Right lobe of liver (tissue), 6 donors: ENCODE results near the gene LPCAT1. TPM values are rescaled to one million over a fixed set of nuclear protein-coding genes. Genes with fewer than 3 reads are reported as not detected.
"Not testable (repeated sequence)": the region's sequence is repeated elsewhere in the genome, so short reads cannot be mapped to it uniquely, and the experiment has no call there.

Source experiments
- ATAC-seq, 4 donors: fragments of 200-7000 bp; cut with Tn5 transposase; one replicate each; pipeline ENCODE4 v1.9.1; 2020; ENCODE audit warnings: mild to moderate bottlenecking in 4 of 4, moderate library complexity in 4 of 4
- DNase-seq, 3 donors: peaks; one replicate each; pipeline ENCODE4 v3.0.0-alpha.2; 2020
- H3K27ac ChIP-seq, 3 donors: fragments of 200-600 bp; one replicate each; pipeline ENCODE4 v1.8.0; 2022
- H3K27me3 ChIP-seq, 2 donors: fragments of 200-600 bp; one replicate each; pipeline ENCODE4 v1.8.0; 2022
- H3K36me3 ChIP-seq, 4 donors: fragments of 200-600 bp; sonication (generic) in 1 of 4; one replicate each; pipeline versions ENCODE4 v1.5.1 to v1.8.0; 2017 to 2022; ENCODE audit warnings: control low read depth in 1 of 4
- H3K4me1 ChIP-seq, 4 donors: fragments of 200-600 bp; sonication (generic) in 1 of 4; one replicate each; pipeline versions ENCODE4 v1.5.1 to v1.8.0; 2017 to 2022; ENCODE audit warnings: control low read depth in 1 of 4
- H3K4me3 ChIP-seq, 3 donors: fragments of 200-600 bp; one replicate each; pipeline ENCODE4 v1.8.0; 2022
- H3K9me3 ChIP-seq, 4 donors: fragments of 200-600 bp; sonication (generic) in 1 of 4; one replicate each; pipeline versions ENCODE4 v1.5.1 to v1.8.0; 2017 to 2022; ENCODE audit warnings: control low read depth in 1 of 4
- CTCF ChIP-seq, 4 donors: fragments of 200-600 bp in 3 of 4; fragments of 450-650 bp in 1 of 4; IDR thresholded peaks; one replicate each; pipeline versions ENCODE4 v1.5.1 to v1.8.0; 2016 to 2022; ENCODE audit warnings: antibody characterized with exemption in 4 of 4, mild to moderate bottlenecking in 2 of 4
- POLR2A ChIP-seq: fragments of 450-650 bp; IDR thresholded peaks from one replicate; pipeline ENCODE4 v1.6.1; 2017; ENCODE audit warnings: antibody characterized with exemption, mild to moderate bottlenecking
- WGBS: methylation state at CpG from one replicate; pipeline ENCODE4 v1.1.6; 2018; ENCODE audit warnings: low coverage, low lambda C conversion rate; ENCODE audit not compliant: insufficient coverage; ENCODE audit errors: missing lambda C conversion rate; 5-methylcytosine and 5-hydroxymethylcytosine counted together
- intact Hi-C, 2 donors: fragments of 100-400 bp; cut with DNase I; formaldehyde crosslinking; loops; one replicate each; pipeline versions ENCODE4 v1.11.2 to v1.14.1; 2022
- total RNA-seq, 6 experiments: library from RNA; depleted of rRNA in 2 of 6; stranded (reverse); fragments of >200 nt in 2 of 6; fragmentation: NEBNext Ultra II Directional in 3 of 6; extraction: Animal tissue kit (Norgen Biotek cat#: 25700) in 3 of 6; gene quantifications; one replicate each; pipeline versions ENCODE4 v1.1.0 to v1.2.4, GENCODE V29; 2016 to 2023
- donor health status: DM: no; HTN: yes; CAD: no.
- donor health status: DM: no; HTN: no; CAD: no.
- donor health status: DM: no; HTN: no; CAD: no.
- donor health status: DM: no; HTN: yes; CAD: no.
- donor health status: DM: no; HTN: yes; CAD: no.

The LPCAT1 gene
- total RNA-seq, 6 experiments from 2014 or later = 6.9 to 38.6 (median 13.1) TPM

- no peaks in the 10 kb centered on the region for H3K4me1 ChIP-seq
- H3K4me3 ChIP-seq = no peak overlapping the region
- ATAC-seq (peak in 1 of 4 donors; percentile 6), DNase-seq (peak in 2 of 3 donors; percentile 20 to 55)
- intact Hi-C loops = no loop called here
- TF ChIP-seq CTCF (IDR thresholded peaks at IDR 0.05) (no peak), POLR2A (no peak)
- no peaks in the 10 kb centered on the region for H3K9me3 ChIP-seq
- no peaks in the 10 kb centered on the region for H3K36me3 ChIP-seq
- no peaks in the 10 kb centered on the region for H3K27me3 ChIP-seq
- H3K27ac ChIP-seq = peak overlapping the region; percentile 1 to 63 (median 57)
- 81% methylated on average over 8 of the region's 13 CpGs for WGBS
These were observed 45.3 kb downstream of the LPCAT1 start for GRCh38 chr5:1478271-1479035.

- 54% methylated on average over 14 of the region's 16 CpGs for WGBS
- TF ChIP-seq POLR2A (no peak), CTCF (IDR thresholded peaks at IDR 0.05) (no peak)
- Histone ChIP-seq H3K36me3 (no peaks in the 10 kb centered on the region), H3K9me3 (no peaks in the 10 kb centered on the region), H3K4me3 (no peak overlapping the region), H3K27me3 (no peaks in the 10 kb centered on the region), H3K4me1 (no peaks in the 10 kb centered on the region), H3K27ac (peak overlapping the region in 1 of 3 donors; percentile 29)
- intact Hi-C loops = no loop called here
- ATAC-seq (peak; percentile 48 to 63 (median 59)), DNase-seq (peak; percentile 68 to 84 (median 76))
These were observed 46.4 kb downstream of the LPCAT1 start for GRCh38 chr5:1477341-1477740.

GRCh38 chr5:1476967-1477310 is 46.8 kb downstream of the LPCAT1 start:
- no peaks in the 10 kb centered on the region for H3K9me3 ChIP-seq
- no peaks in the 10 kb centered on the region for H3K36me3 ChIP-seq
- TF ChIP-seq CTCF (IDR thresholded peaks at IDR 0.05) = no peak
- no peak for TF ChIP-seq POLR2A
- DNase-seq (peak in 1 of 3 donors; percentile 16), ATAC-seq (no peak)
- no peaks in the 10 kb centered on the region for H3K4me1 ChIP-seq
- H3K27ac ChIP-seq = peak overlapping the region in 1 of 3 donors; percentile 29
- H3K27me3 ChIP-seq = no peaks in the 10 kb centered on the region
- 75% methylated on average over 5 of the region's 11 CpGs for WGBS
- H3K4me3 ChIP-seq = no peak overlapping the region
- intact Hi-C loops = no loop called here

GRCh38 chr5:1476181-1476966 is 47.4 kb downstream of the LPCAT1 start:
- H3K4me1 ChIP-seq = no peaks in the 10 kb centered on the region

GRCh38 chr5:1475544-1475900 is 48.2 kb downstream of the LPCAT1 start:
- H3K27ac ChIP-seq, H3K4me3 ChIP-seq, H3K9me3 ChIP-seq, H3K36me3 ChIP-seq, ATAC-seq, H3K27me3 ChIP-seq, intact Hi-C loops, H3K4me1 ChIP-seq: not testable (repeated sequence)
- no CpG with 5 or more reads among the region's 17 CpGs for WGBS
- peak in 2 of 3 donors; percentile 25 to 40 for DNase-seq

More at GRCh38 chr5:1476181-1476966, 47.4 kb downstream of the LPCAT1 start:
- peak in 2 of 3 donors; percentile 24 to 54 for DNase-seq
- no peak for ATAC-seq
- intact Hi-C loops = no loop called here
- no peaks in the 10 kb centered on the region for H3K36me3 ChIP-seq
- peak overlapping the region in 1 of 3 donors; percentile 29 for H3K27ac ChIP-seq
- TF ChIP-seq POLR2A = no peak
- no peak for TF ChIP-seq CTCF (IDR thresholded peaks at IDR 0.05)
- H3K4me3 ChIP-seq = no peak overlapping the region
- WGBS = 93% methylated on average over 10 of the region's 28 CpGs
- no peaks in the 10 kb centered on the region for H3K9me3 ChIP-seq
- no peaks in the 10 kb centered on the region for H3K27me3 ChIP-seq
